Central memory CD8-positive, alpha-beta T cell (primary cell): ENCODE results near the gene LRFN4.

Source experiments
- ATAC-seq: fragments of 150-1000 bp; cut with Tn5 transposase; replicated peaks from 2 replicates; pipeline ENCODE4 v1.10.0; 2022; ENCODE audit warnings: mild to moderate bottlenecking, moderate FRiP score, moderate number of reproducible peaks; ENCODE audit not compliant: poor library complexity, severe bottlenecking; ENCODE audit errors: extremely low read depth
- DNase-seq, 2 donors: peaks; one replicate each; pipeline ENCODE4 v3.0.0; 2021; ENCODE audit warnings: low spot score in 2 of 2
- H3K27ac Mint-ChIP-seq: one replicate; pipeline ENCODE4 v1.8.0; 2022; ENCODE audit warnings: low read depth, mild to moderate bottlenecking, moderate library complexity, mixed read lengths
- H3K27me3 Mint-ChIP-seq: one replicate; pipeline ENCODE4 v1.8.0; 2022; ENCODE audit warnings: mixed read lengths
- H3K36me3 Mint-ChIP-seq: one replicate; pipeline ENCODE4 v1.8.0; 2022; ENCODE audit warnings: mild to moderate bottlenecking, moderate library complexity, mixed read lengths; ENCODE audit not compliant: insufficient read depth
- H3K4me1 Mint-ChIP-seq: one replicate; pipeline ENCODE4 v1.8.0; 2022; ENCODE audit warnings: mixed read lengths
- H3K4me3 Mint-ChIP-seq: one replicate; pipeline ENCODE4 v1.8.0; 2022; ENCODE audit warnings: mild to moderate bottlenecking, moderate library complexity, mixed read lengths
- H3K9me3 Mint-ChIP-seq: one replicate; pipeline ENCODE4 v1.8.0; 2022; ENCODE audit warnings: mixed read lengths

LRFN4 gene

GRCh38 chr11:66863428-66864125 lies 6.7 kb downstream of the LRFN4 start:
- H3K27ac Mint-ChIP-seq: no peak overlapping the region
- ATAC-seq (no peak), DNase-seq (no peak)
- no peak overlapping the region for H3K4me3 Mint-ChIP-seq
- H3K36me3 Mint-ChIP-seq: peaks cover 1% of the 10 kb centered on the region
- H3K9me3 Mint-ChIP-seq: no peaks in the 10 kb centered on the region
- no peaks in the 10 kb centered on the region for H3K27me3 Mint-ChIP-seq
- peaks cover under 1% of the 10 kb centered on the region for H3K4me1 Mint-ChIP-seq

DNA sequence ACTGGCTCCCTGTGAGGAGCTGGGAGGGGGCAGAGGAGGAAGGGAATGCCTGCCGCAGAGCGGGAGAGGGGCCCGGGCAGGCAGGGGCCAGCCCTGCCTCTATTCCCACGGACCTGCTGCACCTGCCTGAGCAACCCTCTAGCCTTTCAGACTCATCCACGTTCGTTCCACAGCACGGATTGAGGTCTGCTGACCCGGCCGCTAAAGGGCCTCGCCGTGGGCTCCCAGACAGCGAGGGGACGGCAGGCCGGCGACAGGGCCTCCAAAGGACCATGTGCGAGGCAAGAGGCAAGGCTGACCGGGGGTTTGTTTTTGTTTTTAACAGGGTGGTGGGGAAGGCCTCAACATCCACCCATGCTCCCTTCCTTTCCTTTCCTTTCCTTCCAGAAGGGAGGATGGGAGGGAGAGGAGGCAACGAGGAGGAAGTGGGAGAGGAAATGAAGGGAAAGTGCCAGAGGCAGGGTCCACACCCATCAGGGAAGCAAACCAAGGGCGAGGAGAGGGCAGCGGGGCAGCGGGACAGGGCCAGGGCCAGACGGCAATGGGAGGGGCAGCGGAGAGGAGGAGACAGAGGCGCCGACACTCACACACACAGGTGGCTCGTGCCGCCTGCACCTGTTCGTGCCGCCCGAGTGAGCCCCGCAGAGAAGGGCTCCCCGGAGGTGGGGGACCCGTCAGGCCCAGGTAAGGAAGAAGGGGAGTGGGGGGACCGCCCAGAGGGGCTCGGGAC lies 7.5 kb downstream of the LRFN4 start:
- Mint-ChIP-seq H3K36me3 (peaks cover 1% of the 10 kb centered on the region), H3K4me3 (no peak overlapping the region), H3K27me3 (no peaks in the 10 kb centered on the region), H3K4me1 (peaks cover 5% of the 10 kb centered on the region), H3K9me3 (no peaks in the 10 kb centered on the region), H3K27ac (no peak overlapping the region)
- no peak for ATAC-seq
- DNase-seq: no peak

- H3K27ac Mint-ChIP-seq: no peak overlapping the region
These were observed 8.2 kb downstream of the LRFN4 start for GRCh38 chr11:66864924-66865697.

DNA sequence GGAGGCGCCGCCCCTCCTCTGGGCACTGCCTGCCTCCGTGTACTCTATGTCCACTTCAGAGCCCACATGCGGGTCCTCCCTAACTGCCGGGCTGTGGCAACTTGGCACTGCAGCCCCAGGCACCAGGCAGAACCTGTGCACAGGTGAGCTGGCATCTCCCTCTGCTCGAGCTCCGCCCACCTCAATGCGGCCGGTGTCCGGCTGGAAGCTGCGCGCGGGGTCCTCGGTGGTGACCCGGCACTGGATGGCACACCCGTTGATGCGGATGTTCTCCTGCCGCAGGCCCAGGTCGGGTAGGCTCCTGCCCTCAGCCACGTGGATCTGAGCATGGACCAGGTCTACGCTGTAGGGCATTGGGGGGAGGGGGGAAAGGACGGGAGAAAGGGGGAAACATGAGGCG lies 9.1 kb downstream of the LRFN4 start:
- Mint-ChIP-seq H3K4me3 (no peak overlapping the region), H3K27me3 (no peaks in the 10 kb centered on the region), H3K9me3 (no peaks in the 10 kb centered on the region), H3K36me3 (peaks cover 1% of the 10 kb centered on the region), H3K27ac (no peak overlapping the region), H3K4me1 (peaks cover 5% of the 10 kb centered on the region)
- no peak for ATAC-seq
- DNase-seq: no peak

More at GRCh38 chr11:66864924-66865697, 8.2 kb downstream of the LRFN4 start:
- H3K4me3 Mint-ChIP-seq: no peak overlapping the region
- H3K4me1 Mint-ChIP-seq: peaks cover 5% of the 10 kb centered on the region
- peaks cover 1% of the 10 kb centered on the region for H3K36me3 Mint-ChIP-seq
- DNase-seq: no peak
- no peaks in the 10 kb centered on the region for H3K27me3 Mint-ChIP-seq
- ATAC-seq: no peak
- no peaks in the 10 kb centered on the region for H3K9me3 Mint-ChIP-seq

GRCh38 chr11:66866511-66866986 lies 9.7 kb downstream of the LRFN4 start:
- Mint-ChIP-seq H3K27ac (no peak overlapping the region), H3K36me3 (peaks cover 1% of the 10 kb centered on the region), H3K9me3 (no peaks in the 10 kb centered on the region), H3K4me1 (peaks cover 5% of the 10 kb centered on the region), H3K27me3 (no peaks in the 10 kb centered on the region), H3K4me3 (no peak overlapping the region)
- ATAC-seq (no peak), DNase-seq (no peak)

GRCh38 chr11:66867425-66868040 lies 10.7 kb downstream of the LRFN4 start:
- DNase-seq (no peak), ATAC-seq (no peak)
- no peaks in the 10 kb centered on the region for H3K9me3 Mint-ChIP-seq
- H3K27me3 Mint-ChIP-seq: no peaks in the 10 kb centered on the region
- H3K27ac Mint-ChIP-seq: no peak overlapping the region
- peaks cover 1% of the 10 kb centered on the region for H3K36me3 Mint-ChIP-seq
- no peak overlapping the region for H3K4me3 Mint-ChIP-seq
- H3K4me1 Mint-ChIP-seq: peaks cover 5% of the 10 kb centered on the region

GRCh38 chr11:66868082-66868725 lies 11.3 kb downstream of the LRFN4 start:
- Mint-ChIP-seq H3K27ac (no peak overlapping the region), H3K27me3 (no peaks in the 10 kb centered on the region), H3K4me3 (no peak overlapping the region), H3K4me1 (peaks cover 5% of the 10 kb centered on the region), H3K9me3 (no peaks in the 10 kb centered on the region), H3K36me3 (no peaks in the 10 kb centered on the region)
- DNase-seq (no peak), ATAC-seq (no peak)

GRCh38 chr11:66868726-66869566 lies 12.1 kb downstream of the LRFN4 start:
- H3K36me3 Mint-ChIP-seq: no peaks in the 10 kb centered on the region
- no peaks in the 10 kb centered on the region for H3K9me3 Mint-ChIP-seq
- peak; percentile 48 to 57 for DNase-seq
- no peak overlapping the region for H3K4me3 Mint-ChIP-seq
- H3K27me3 Mint-ChIP-seq: no peaks in the 10 kb centered on the region
- ATAC-seq: peak; percentile 94
- H3K4me1 Mint-ChIP-seq: peaks cover 5% of the 10 kb centered on the region
- no peak overlapping the region for H3K27ac Mint-ChIP-seq

- Mint-ChIP-seq H3K9me3 (no peaks in the 10 kb centered on the region), H3K27ac (no peak overlapping the region), H3K27me3 (no peaks in the 10 kb centered on the region), H3K4me3 (no peak overlapping the region), H3K36me3 (no peaks in the 10 kb centered on the region), H3K4me1 (peaks cover 5% of the 10 kb centered on the region)
- DNase-seq (no peak), ATAC-seq (no peak)
These were observed 12.7 kb downstream of the LRFN4 start for GRCh38 chr11:66869567-66869870.

- DNase-seq: no peak
- no peaks in the 10 kb centered on the region for H3K36me3 Mint-ChIP-seq
- H3K27ac Mint-ChIP-seq: no peak overlapping the region
- H3K4me1 Mint-ChIP-seq: peaks cover 5% of the 10 kb centered on the region
- no peak overlapping the region for H3K4me3 Mint-ChIP-seq
- no peaks in the 10 kb centered on the region for H3K9me3 Mint-ChIP-seq
- ATAC-seq: no peak
- no peaks in the 10 kb centered on the region for H3K27me3 Mint-ChIP-seq
These were observed 13.3 kb downstream of the LRFN4 start for GRCh38 chr11:66870131-66870530.

DNA sequence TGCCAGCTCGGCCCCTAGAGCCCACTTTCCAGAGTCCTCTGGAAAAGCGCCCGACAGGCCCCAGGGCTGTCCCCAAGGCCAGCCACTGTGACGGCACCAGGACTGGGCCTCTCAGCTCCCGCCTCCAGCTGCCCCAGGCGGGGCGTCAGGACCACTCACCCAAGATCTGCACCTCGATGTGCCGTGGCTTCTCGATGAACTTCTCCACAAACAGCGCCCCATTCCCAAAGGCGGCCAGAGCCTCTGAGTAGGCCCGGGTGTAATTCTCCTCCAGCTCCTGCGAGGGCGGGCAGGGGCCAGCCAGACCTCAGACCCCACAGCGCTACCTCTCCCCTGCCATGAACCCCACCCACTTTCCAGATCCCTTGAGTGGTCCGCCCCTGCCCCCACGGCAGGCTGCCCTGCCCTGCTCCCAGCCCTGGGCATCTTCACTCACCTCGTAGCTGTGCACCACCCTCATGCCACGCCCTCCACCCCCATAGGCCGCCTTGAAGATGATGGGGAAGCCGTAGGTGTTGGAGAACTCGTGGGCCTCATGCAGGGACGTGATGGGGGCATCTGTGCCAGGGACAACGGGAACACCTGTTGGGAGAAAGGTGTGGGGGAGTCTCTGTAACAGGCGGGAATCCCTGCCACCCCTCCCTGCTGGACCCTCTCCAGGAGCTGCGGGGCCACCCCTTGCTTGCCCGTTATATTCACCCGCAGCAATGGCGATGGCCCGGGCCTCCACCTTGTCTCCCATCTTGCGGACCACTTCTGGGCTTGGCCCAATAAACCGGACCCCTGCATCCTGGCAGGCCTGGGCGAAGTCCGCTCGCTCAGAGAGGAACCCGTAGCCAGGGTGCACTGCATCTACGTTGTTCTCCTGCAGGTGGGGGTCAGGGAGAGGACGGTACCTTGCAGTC lies 14.0 kb downstream of the LRFN4 start:
- H3K4me1 Mint-ChIP-seq: peaks cover 5% of the 10 kb centered on the region
- DNase-seq: no peak
- H3K4me3 Mint-ChIP-seq: no peak overlapping the region
- no peaks in the 10 kb centered on the region for H3K27me3 Mint-ChIP-seq
- no peak for ATAC-seq
- no peak overlapping the region for H3K27ac Mint-ChIP-seq
- no peaks in the 10 kb centered on the region for H3K9me3 Mint-ChIP-seq
- no peaks in the 10 kb centered on the region for H3K36me3 Mint-ChIP-seq
